Ishikawa (cell line): ENCODE data around the gene RNF175.

ENCODE experiments used
- CEBPB ChIP-seq: IDR thresholded peaks from 2 replicates; pipeline ENCODE4 v1.6.1; 2012
- CREB1 ChIP-seq: IDR thresholded peaks from 2 replicates; pipeline ENCODE4 v1.6.1; 2012; ENCODE audit warnings: low read depth
- EGR1 ChIP-seq: IDR thresholded peaks from 2 replicates; pipeline ENCODE4 v1.6.1; 2012
- EP300 ChIP-seq: IDR thresholded peaks from 2 replicates; pipeline ENCODE4 v1.6.1; 2012; ENCODE audit warnings: borderline replicate concordance
- FOXM1 ChIP-seq: IDR thresholded peaks from 2 replicates; pipeline ENCODE4 v1.6.1; 2012; ENCODE audit warnings: low read depth, borderline replicate concordance
- NFIC ChIP-seq: IDR thresholded peaks from 2 replicates; pipeline ENCODE4 v1.6.1; 2012
- RAD21 ChIP-seq: IDR thresholded peaks from 2 replicates; pipeline ENCODE4 v1.6.1; 2012; ENCODE audit warnings: low read depth
- TAF1 ChIP-seq: IDR thresholded peaks from 2 replicates; pipeline ENCODE4 v1.6.1; 2012; ENCODE audit warnings: low read depth, mild to moderate bottlenecking
- TCF12 ChIP-seq: IDR thresholded peaks from 2 replicates; pipeline ENCODE4 v1.6.1; 2012; ENCODE audit warnings: low read depth
- TEAD4 ChIP-seq: IDR thresholded peaks from 2 replicates; pipeline ENCODE4 v1.6.1; 2012
- YY1 ChIP-seq: IDR thresholded peaks from 2 replicates; pipeline ENCODE4 v1.6.1; 2012; ENCODE audit warnings: low read depth
- ZBTB7A ChIP-seq: IDR thresholded peaks from 2 replicates; pipeline ENCODE4 v1.6.1; 2012; ENCODE audit warnings: low read depth
- TF ChIP-seq, protein P1 (sequence below): IDR thresholded peaks from 2 replicates; pipeline ENCODE4 v1.6.1; 2012
- TF ChIP-seq, protein P2 (sequence below): IDR thresholded peaks from 2 replicates; pipeline ENCODE4 v1.6.1; 2012; ENCODE audit warnings: low read depth, mild to moderate bottlenecking
- TF ChIP-seq, protein P3 (sequence below): IDR thresholded peaks from 2 replicates; pipeline ENCODE4 v1.6.1; 2012

The RNF175 gene

DNA sequence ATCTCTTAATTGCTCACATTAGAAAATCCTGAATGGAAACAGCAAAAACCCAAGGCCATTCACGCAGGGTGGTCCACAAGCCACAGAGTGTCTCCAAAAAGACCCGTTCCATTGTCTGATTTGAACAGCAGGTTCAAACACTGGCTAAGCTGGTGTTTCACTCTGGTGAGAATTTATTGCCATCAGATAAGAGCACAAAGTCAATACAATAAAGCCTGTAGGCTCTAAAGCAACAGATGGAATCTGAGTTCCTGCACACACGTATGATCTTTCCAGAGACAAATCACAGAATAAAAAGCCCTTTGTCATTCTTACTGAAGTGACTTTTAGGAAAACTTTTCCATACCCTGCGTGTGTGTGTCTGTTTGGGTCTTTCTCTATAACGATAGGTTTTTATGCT, 34.2 kb upstream of the RNF175 start:
- TF ChIP-seq TEAD4 (no peak), TCF12 (no peak), EGR1 (no peak), ZBTB7A (no peak), TAF1 (no peak), RAD21 (no peak), EP300 (no peak), FOXM1 (no peak), CREB1 (no peak), CEBPB (no peak)
- TF ChIP-seq, protein P1, sequence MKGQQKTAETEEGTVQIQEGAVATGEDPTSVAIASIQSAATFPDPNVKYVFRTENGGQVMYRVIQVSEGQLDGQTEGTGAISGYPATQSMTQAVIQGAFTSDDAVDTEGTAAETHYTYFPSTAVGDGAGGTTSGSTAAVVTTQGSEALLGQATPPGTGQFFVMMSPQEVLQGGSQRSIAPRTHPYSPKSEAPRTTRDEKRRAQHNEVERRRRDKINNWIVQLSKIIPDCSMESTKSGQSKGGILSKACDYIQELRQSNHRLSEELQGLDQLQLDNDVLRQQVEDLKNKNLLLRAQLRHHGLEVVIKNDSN = no peak
- TF ChIP-seq, protein P2, sequence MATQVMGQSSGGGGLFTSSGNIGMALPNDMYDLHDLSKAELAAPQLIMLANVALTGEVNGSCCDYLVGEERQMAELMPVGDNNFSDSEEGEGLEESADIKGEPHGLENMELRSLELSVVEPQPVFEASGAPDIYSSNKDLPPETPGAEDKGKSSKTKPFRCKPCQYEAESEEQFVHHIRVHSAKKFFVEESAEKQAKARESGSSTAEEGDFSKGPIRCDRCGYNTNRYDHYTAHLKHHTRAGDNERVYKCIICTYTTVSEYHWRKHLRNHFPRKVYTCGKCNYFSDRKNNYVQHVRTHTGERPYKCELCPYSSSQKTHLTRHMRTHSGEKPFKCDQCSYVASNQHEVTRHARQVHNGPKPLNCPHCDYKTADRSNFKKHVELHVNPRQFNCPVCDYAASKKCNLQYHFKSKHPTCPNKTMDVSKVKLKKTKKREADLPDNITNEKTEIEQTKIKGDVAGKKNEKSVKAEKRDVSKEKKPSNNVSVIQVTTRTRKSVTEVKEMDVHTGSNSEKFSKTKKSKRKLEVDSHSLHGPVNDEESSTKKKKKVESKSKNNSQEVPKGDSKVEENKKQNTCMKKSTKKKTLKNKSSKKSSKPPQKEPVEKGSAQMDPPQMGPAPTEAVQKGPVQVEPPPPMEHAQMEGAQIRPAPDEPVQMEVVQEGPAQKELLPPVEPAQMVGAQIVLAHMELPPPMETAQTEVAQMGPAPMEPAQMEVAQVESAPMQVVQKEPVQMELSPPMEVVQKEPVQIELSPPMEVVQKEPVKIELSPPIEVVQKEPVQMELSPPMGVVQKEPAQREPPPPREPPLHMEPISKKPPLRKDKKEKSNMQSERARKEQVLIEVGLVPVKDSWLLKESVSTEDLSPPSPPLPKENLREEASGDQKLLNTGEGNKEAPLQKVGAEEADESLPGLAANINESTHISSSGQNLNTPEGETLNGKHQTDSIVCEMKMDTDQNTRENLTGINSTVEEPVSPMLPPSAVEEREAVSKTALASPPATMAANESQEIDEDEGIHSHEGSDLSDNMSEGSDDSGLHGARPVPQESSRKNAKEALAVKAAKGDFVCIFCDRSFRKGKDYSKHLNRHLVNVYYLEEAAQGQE = no peak

DNA sequence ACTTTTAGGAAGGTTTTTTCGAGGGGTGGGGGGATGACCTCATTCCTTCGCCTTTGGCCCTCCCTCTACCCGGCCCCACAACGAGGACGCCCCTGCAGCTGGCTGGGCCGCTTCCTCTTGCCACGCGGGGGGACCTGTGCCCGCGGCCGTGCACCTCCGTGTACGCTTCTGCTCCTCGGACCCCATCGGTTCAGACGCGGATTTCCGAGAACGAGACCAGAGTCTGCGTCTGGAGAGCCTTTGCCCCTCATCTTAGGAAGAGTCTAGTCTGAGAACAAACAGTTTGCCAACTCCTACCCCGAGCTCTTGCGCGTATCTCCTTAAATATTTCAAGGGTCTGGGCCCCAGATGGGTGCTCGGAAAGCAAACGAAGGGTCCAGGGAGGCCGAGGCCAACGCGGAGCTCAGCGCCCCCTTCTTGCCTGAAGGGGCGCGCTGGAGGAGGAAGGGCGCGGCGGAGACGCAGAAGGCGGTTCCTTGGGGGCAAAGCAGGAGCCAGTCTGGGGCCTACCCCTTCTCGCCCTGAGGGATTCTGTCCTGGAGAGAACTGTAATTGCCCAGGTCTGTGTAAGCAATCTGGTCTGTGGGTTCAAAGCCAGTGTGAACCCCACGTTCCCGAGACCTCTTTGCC, 32.9 kb upstream of the RNF175 start:
- TF ChIP-seq NFIC (no peak), YY1 (no peak), EGR1 (no peak), FOXM1 (no peak), TCF12 (no peak), CEBPB (no peak), EP300 (no peak), ZBTB7A (no peak), RAD21 (no peak), TAF1 (no peak), TEAD4 (no peak)
- TF ChIP-seq, protein P1 = no peak
- TF ChIP-seq, protein P2 = no peak
- TF ChIP-seq, protein P3, sequence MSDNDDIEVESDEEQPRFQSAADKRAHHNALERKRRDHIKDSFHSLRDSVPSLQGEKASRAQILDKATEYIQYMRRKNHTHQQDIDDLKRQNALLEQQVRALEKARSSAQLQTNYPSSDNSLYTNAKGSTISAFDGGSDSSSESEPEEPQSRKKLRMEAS = no peak

DNA sequence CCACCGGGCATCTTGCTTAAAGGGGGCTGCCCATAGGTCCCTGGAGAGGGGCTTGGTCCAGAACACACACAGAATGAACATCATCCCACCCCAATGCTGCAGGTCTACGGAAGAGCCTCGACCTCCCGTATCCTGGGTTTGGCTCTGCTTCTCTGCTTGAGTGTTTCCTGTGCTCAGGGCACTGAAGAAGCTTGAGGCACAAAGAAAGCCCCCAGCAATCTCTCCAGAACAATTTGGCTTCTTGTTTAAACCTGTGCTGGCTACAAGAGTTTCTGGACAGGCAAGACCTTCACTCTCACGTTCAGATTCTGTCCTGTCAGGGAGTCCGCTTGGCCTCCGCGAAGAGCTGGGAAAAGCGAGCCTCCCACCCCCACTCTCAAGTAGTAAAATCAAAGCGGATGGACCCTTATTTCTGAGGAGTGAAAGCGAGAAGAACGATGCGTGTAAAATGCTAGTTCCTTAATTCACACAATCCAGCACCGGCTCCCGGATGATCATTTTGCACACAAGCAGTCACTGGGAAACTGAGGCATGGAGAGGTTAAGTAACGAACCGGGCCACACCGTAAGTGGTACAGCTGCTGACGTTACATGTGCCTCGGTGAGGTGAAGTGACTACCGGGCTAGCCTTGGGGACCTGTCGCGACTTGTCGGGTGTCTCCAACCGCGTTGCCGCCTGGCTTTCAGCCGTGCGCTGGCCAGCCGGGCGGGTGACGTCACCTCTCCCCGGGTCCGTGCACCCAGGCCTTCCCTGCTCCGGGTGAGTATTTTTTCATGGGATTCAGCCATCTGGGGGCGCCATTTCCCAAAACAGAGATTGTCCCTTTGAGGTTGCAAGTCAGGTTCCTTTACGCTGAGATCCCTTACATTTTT, 32.2 kb upstream of the RNF175 start:
- peak; percentile 19; the same call in 1 of the 2 replicates for TF ChIP-seq RAD21
- TF ChIP-seq, protein P2 = no peak

DNA sequence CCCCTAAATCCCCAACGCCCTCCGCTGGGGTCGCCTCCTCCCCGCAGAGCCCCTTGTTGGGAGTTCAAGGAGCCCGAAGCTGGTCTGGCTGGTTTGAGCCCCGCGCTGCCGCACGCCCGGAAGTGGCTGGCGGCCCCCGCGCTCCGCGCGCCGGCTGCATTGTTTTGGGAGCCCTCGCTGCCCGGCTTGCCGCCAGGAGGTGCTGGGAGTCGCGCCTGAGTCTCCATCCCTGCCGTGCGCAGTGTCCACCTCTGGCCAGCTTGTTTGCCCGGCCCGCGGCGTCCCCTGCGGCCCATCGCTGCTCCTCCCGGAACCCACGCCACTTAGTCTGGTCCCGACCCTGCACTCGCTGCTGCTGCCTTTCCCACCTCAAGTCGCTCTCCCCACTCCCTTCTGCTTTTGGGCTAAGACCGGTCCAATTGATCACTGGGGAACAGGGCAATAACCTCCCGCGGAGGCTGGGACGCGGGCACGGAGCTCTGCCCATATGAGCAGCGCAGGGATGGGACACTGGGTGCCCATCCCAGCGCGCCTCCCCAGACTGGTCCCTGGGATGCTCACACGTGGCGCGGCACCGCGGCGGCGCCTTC, 31.2 kb upstream of the RNF175 start:
- no peak for TF ChIP-seq EGR1
- no peak for TF ChIP-seq RAD21
- no peak for TF ChIP-seq TCF12
- TF ChIP-seq, protein P2 = no peak
- no peak for TF ChIP-seq TAF1
- no peak for TF ChIP-seq NFIC
- no peak for TF ChIP-seq YY1
- TF ChIP-seq CREB1 = no peak
- no peak for TF ChIP-seq FOXM1
- TF ChIP-seq TEAD4 = no peak
- TF ChIP-seq, protein P3 = no peak
- no peak for TF ChIP-seq ZBTB7A
- TF ChIP-seq, protein P1 = no peak
- TF ChIP-seq EP300 = no peak
- no peak for TF ChIP-seq CEBPB
